GM18507 (cell line): Measurements from ENCODE around the gene CENPL.
"Not testable (repeated sequence)": the region's sequence is repeated elsewhere in the genome, so short reads cannot be mapped to it uniquely, and the experiment has no call there.

Experiments used
- DNase-seq: peaks from one replicate; pipeline ENCODE4 v3.0.0; 2011; ENCODE audit warnings: low read depth; ENCODE audit not compliant: insufficient read length; ENCODE audit errors: extremely low spot score
- FAIRE-seq: peaks from 2 replicates; lab custom pipeline; 2011; peaks lifted over from hg19 to GRCh38; lab: Jason Lieb, UNC

CENPL gene

DNA sequence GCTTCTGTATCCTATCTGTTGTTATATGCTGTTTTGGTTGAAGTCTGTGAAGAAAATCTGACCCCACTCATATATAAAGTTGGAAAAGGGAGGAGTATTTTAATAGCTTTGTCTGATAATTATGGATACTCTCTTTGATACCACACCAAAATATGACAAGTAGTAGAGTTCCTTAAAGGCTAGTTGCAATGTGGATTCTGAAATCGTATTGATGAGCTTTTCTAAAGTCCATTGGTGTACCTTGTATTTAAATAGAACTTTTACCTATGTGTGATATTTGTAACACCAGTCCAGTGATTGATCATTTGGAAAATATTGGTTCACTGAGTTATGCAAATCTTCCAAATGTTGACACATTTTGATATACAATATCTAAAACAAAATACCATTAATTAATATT lies 35.4 kb upstream of the CENPL start:
- no peak for DNase-seq
- FAIRE-seq = no peak

DNA sequence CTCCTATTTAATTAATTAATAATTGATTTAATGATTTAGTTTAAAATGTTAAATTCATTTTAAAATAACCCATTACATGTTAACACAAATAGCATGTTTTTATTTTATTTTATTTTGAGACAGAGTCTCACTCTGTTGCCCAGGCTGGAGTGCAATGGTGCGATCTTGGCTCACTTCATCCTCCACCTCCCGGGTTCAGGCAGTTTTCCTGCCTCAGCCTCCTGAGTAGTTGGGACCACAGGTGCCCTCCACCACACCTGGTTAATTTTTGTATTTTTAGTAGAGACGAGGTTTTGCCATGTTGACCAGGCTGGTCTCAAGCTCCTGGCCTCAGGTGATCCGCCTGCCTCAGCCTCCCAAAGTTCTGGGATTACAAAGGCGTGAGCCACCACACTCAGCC lies 34.9 kb upstream of the CENPL start:
- DNase-seq, FAIRE-seq: not testable (repeated sequence)

GRCh38 chr1:173857363-173857917 lies 32.8 kb upstream of the CENPL start:
- DNase-seq = no peak
- no peak for FAIRE-seq

DNA sequence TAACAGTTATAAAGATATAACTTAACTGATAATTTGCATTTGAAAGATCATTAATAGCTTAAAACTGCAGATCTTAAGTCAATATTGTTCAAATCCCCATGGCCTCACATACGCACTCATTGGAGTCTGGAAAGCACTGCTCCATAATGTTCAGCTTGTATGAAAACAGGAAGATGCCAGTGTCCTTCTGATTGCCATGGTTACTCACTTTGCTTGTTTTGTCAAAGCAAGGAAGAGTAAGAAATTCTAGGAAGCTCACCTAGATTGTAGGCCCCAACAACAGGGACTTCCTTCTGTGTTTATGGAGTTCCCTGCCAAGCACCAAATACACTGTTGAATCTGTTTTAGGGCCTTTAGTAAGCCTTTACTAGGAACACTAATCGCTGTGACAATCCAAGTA lies 32.2 kb upstream of the CENPL start:
- DNase-seq = no peak
- no peak for FAIRE-seq

DNA sequence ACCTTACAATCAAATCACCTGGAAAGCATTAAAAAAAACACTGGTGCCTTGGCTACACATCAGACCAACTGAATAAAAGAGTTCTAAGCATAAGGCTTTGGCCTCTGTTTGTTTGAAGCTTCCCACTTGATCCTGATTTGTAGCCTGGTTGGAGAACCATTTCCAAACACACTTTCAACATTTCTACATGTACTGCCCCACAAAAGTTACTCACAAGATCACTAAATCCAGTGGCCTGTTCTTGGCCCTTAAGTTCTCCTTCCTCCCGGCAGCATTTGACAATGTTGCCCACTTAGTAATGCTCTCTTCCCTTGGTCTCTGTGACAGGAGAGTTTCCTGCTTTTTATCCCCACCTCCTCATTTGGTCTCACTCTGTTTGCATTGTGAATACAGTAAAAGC lies 31.3 kb upstream of the CENPL start:
- no peak for DNase-seq
- FAIRE-seq = no peak

- no peak for FAIRE-seq
- no peak for DNase-seq
Observed at GRCh38 chr1:173853074-173853473, 28.4 kb upstream of the CENPL start.

- FAIRE-seq (no peak), DNase-seq (no peak)
Observed at GRCh38 chr1:173852105-173852504, 27.4 kb upstream of the CENPL start.

DNA sequence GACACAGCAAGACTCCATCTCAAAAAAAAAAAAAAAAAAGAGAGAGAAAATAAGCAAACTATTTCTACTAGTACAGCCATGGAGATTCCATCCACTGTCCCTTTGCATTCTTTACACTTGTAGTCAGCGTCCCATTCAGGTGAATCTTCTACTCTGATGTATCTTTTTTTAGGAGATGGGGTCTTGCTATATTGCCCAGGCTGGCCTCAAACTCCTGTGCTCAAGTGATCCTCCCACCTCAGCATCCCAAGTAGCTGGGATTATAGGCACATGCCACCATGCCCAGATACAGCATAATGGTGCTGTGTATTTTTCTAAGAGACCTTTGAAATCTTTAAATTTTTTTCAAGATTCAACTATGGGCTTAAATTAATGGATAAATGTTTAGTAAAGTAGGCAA lies 8.1 kb upstream of the CENPL start:
- FAIRE-seq = no peak
- DNase-seq = no peak

- DNase-seq = no peak
- FAIRE-seq = no peak
Observed at GRCh38 chr1:173827611-173828010, 2.9 kb upstream of the CENPL start.

DNA sequence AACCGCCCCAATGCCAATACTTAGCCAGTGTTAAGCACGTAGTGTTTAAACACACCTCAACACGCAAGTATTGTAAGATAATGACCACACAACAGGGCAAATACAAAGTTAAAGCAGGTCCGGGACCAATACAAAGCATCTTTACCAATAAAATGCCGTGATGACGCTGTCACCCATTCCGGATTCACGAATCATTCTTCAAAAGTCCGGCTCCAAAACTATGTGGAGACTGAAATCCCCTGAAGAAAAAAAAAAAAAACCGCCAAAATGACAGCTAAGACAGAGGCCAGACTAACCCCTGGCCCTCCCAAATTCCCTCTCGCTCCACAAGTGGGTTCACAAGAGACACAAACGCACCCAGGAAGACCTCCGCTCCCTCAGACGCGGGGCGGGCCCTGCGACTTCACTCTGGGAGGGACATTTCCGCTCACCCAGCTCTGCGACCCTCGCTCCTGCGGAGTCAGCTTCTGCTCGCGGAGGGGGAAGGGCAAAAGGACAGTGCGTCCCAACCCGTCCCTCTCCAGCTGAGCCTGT lies 835 bp downstream of the CENPL start:
- DNase-seq (no peak), FAIRE-seq (no peak)

GRCh38 chr1:173821680-173822079 lies 3.0 kb downstream of the CENPL start:
- DNase-seq (no peak), FAIRE-seq (no peak)

- FAIRE-seq = no peak
- DNase-seq = no peak
Observed at GRCh38 chr1:173818459-173818858, 6.2 kb downstream of the CENPL start.

- DNase-seq, FAIRE-seq: not testable (repeated sequence)
Observed at GRCh38 chr1:173813654-173814053, 11.0 kb downstream of the CENPL start.

GRCh38 chr1:173802961-173803360 lies 21.7 kb downstream of the CENPL start:
- DNase-seq = no peak
- FAIRE-seq = no peak

GRCh38 chr1:173799995-173800394 lies 24.7 kb downstream of the CENPL start:
- DNase-seq, FAIRE-seq: not testable (repeated sequence)

DNA sequence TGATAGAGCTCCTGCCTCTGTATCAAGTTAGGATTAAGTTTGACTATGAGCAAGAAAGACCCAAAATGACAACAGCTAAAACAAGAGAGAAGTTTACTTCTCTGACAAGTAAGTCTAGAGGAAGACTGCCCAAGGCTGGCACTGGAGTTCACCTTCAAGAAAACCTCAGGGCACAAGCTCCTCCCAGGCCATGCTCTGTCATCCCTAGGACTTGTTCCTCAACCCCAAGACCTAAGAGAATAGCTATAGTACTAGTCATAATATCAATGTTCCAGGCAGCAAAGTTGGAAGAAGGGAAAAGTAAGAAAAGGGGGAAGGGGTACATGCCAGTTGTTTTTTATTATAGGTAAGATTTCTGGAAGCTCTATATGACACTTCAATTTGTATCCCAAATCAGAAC lies 26.6 kb downstream of the CENPL start:
- DNase-seq (no peak), FAIRE-seq (no peak)

DNA sequence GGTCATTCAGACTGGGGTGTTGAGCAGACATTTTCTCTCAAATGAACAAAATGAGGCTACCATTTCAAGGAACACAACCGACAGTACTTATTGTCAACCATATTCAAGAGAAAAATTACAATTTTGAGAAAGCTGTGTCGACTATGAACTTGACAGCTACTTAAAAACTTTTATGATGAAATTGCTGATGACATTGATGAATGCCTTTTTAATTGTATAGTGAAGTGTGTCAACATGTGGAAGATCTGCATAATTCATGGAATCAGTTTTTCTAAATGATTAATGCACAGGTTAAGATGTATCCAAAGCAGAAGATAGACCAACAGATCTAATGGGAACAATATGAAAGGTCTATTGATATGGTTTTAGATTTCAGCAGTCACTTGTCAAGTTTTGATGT lies 34.8 kb downstream of the CENPL start:
- FAIRE-seq = no peak
- DNase-seq = no peak

DNA sequence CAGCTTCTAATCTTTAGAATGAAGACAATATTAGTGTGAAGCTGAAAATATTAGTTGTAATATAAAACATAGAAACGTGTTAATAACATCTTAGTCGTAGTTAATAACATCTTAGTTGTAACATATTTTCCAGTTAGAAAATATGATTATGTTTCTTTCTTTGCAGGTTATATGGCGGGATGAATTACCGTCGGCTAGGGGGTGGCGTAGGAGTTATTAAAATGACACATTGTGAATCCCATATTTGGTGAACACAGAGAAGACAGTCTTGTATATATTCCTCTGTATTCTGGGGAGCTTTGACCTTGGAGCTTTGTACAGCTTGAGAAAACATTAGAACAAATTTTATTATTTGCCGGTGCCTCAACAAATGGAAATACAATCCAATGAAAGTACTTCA lies 39.7 kb downstream of the CENPL start:
- FAIRE-seq = no peak
- DNase-seq = no peak

DNA sequence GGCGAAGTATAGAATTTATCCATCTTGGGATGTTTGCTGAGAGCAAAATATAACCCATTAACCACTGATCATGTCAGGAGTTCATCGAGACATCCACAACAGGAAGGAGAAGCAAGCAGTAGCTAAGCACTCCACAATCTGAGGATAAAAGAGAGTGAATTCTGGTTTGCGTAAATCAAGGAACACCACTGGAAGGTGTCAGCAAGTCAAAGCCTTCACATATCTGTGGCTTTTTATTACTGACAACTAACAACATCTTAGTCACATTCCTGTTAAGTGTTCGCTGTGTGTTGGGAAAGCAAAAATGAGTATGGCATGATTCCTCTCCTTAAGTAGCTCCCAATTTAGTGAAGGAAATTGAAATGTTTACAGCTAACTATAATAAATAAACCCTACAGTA lies 44.7 kb downstream of the CENPL start:
- no peak for DNase-seq
- no peak for FAIRE-seq

- FAIRE-seq (no peak), DNase-seq (no peak)
Observed at GRCh38 chr1:173775578-173776226, 49.0 kb downstream of the CENPL start.

DNA sequence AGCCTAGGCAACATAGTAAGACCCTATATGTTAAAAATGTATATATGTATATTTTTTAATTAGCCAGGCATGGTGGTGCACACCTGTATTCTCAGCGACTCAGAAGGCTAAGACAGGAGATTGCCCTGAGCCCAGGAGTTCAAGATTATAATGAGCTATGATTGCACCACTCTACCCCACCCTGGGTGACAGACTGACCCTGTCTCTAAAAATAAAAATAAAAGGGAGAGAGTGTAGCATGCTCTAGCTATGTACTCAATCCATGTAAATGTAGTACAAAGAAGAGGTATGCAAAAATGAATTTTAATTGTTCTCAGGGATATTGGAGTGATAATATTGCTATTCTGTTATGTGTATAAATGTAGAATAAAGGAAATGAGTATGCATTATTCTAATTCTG lies 53.1 kb downstream of the CENPL start:
- no peak for FAIRE-seq
- DNase-seq = no peak
